A673 (cell line): Measurements from ENCODE around the gene CSRP1.

ENCODE experiments used
- EZH2 ChIP-seq: fragments of 200-600 bp; sonication (generic); IDR thresholded peaks from 2 replicates; pipeline ENCODE4 v1.6.1; 2017; ENCODE audit warnings: borderline replicate concordance, low read depth, mild to moderate bottlenecking, mixed read lengths, antibody characterized with exemption, low read length; ENCODE audit not compliant: poor library complexity, severe bottlenecking
- TF ChIP-seq, protein P1 (sequence below): fragments of 300-800, 200-600 bp; sonication (generic); conservative IDR thresholded peaks from 2 replicates; pipeline ENCODE4 v1.5.1; 2017; ENCODE audit warnings: low read depth, mild to moderate bottlenecking, antibody characterized with exemption, low read length, moderate library complexity, mixed read lengths

- TF ChIP-seq, protein P1, sequence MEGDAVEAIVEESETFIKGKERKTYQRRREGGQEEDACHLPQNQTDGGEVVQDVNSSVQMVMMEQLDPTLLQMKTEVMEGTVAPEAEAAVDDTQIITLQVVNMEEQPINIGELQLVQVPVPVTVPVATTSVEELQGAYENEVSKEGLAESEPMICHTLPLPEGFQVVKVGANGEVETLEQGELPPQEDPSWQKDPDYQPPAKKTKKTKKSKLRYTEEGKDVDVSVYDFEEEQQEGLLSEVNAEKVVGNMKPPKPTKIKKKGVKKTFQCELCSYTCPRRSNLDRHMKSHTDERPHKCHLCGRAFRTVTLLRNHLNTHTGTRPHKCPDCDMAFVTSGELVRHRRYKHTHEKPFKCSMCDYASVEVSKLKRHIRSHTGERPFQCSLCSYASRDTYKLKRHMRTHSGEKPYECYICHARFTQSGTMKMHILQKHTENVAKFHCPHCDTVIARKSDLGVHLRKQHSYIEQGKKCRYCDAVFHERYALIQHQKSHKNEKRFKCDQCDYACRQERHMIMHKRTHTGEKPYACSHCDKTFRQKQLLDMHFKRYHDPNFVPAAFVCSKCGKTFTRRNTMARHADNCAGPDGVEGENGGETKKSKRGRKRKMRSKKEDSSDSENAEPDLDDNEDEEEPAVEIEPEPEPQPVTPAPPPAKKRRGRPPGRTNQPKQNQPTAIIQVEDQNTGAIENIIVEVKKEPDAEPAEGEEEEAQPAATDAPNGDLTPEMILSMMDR = no peak
- no peak for TF ChIP-seq EZH2
These were observed 54.1 kb downstream of the CSRP1 start for GRCh38 chr1:201452866-201453265.
